AG09309 (cell line): ENCODE data around the gene ZNF800.

Experiments used
- DNase-seq: peaks from one replicate; pipeline ENCODE4 v3.0.0-alpha.2; 2010; ENCODE audit warnings: low read depth
- H3K4me3 ChIP-seq: 2 replicates; pipeline ENCODE4 v1.5.1; 2011; ENCODE audit warnings: mild to moderate bottlenecking, low read depth, low read length, moderate library complexity; ENCODE audit not compliant: control insufficient read depth
- TF ChIP-seq, protein P1 (sequence below): IDR thresholded peaks from 2 replicates; pipeline ENCODE4 v1.5.1; 2011; ENCODE audit warnings: mild to moderate bottlenecking, low read depth, low read length, inconsistent platforms; ENCODE audit not compliant: insufficient read depth, control insufficient read depth; ENCODE audit errors: missing control alignments

The ZNF800 gene

DNA sequence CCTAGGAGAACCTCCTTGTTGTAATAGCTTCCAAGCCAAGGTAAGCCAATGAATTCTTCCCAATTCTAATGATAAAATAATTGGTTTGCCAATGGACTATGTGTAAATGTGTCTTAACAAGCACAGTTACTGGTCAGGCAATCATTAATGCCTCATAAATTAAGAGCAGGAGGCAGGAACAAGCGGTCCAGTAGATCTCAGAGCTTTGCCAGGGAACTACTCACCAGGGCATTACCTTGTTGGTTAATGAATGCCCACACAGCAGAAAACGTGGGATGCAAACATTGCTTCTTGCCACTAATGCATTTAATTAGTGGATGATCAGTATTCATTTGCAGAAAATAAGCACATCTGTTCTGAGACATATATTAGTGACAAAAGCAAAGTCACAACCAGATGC, 26.7 kb upstream of the ZNF800 start:
- no peak overlapping the region for H3K4me3 ChIP-seq
- TF ChIP-seq, protein P1, sequence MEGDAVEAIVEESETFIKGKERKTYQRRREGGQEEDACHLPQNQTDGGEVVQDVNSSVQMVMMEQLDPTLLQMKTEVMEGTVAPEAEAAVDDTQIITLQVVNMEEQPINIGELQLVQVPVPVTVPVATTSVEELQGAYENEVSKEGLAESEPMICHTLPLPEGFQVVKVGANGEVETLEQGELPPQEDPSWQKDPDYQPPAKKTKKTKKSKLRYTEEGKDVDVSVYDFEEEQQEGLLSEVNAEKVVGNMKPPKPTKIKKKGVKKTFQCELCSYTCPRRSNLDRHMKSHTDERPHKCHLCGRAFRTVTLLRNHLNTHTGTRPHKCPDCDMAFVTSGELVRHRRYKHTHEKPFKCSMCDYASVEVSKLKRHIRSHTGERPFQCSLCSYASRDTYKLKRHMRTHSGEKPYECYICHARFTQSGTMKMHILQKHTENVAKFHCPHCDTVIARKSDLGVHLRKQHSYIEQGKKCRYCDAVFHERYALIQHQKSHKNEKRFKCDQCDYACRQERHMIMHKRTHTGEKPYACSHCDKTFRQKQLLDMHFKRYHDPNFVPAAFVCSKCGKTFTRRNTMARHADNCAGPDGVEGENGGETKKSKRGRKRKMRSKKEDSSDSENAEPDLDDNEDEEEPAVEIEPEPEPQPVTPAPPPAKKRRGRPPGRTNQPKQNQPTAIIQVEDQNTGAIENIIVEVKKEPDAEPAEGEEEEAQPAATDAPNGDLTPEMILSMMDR: no peak
- no peak for DNase-seq

- no peak for DNase-seq
- no peak overlapping the region for H3K4me3 ChIP-seq
- TF ChIP-seq, protein P1: no peak
Measured at GRCh38 chr7:127418459-127418858, 26.0 kb upstream of the ZNF800 start.

- no peak for DNase-seq
- TF ChIP-seq, protein P1: no peak
- no peak overlapping the region for H3K4me3 ChIP-seq
Measured at GRCh38 chr7:127417346-127417745, 24.8 kb upstream of the ZNF800 start.

GRCh38 chr7:127415060-127415742, 22.7 kb upstream of the ZNF800 start:
- no peak for DNase-seq
- TF ChIP-seq, protein P1: no peak
- no peak overlapping the region for H3K4me3 ChIP-seq

- TF ChIP-seq, protein P1: no peak
- H3K4me3 ChIP-seq: no peak overlapping the region
- DNase-seq: no peak
Measured at GRCh38 chr7:127413962-127414361, 21.5 kb upstream of the ZNF800 start.

DNA sequence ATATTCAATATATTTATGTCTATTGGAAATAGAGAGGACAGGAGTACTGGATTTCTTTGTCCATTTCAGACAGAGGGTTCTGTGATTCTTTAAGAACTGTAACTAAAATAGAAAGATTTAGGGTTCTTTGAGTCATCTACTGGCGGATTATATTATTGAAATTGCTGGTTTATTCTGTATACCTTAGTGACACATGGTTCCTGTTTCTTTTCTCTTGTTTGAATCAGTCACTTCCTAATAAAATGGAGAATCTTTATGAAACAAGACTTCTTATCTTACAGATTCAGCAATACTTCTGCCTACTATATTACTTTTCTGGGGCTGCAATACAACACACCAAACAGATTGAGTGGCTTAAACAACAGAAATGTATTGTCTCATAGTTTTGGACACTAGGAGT, 20.8 kb upstream of the ZNF800 start:
- no peak overlapping the region for H3K4me3 ChIP-seq
- TF ChIP-seq, protein P1: no peak
- no peak for DNase-seq
